Osteocyte (in vitro differentiated cells): ENCODE results near the gene PCSK9. TPM values are rescaled to one million over a fixed set of nuclear protein-coding genes. Genes with fewer than 3 reads are reported as not detected.
A peak's percentile ranks its signal among the peaks of the same experiment; 100 is the strongest.

Experiments used
- DNase-seq: peaks from one replicate; pipeline ENCODE4 v3.0.0; 2021; ENCODE audit warnings: mixed read lengths; ENCODE audit not compliant: unreplicated experiment; ENCODE audit errors: extremely low spot score
- H3K27ac Mint-ChIP-seq: one replicate; pipeline ENCODE4 v1.8.0; 2021; ENCODE audit warnings: mild to moderate bottlenecking, mixed read lengths; ENCODE audit not compliant: unreplicated experiment
- H3K27me3 Mint-ChIP-seq: one replicate; pipeline ENCODE4 v1.8.0; 2021; ENCODE audit warnings: mixed read lengths; ENCODE audit not compliant: unreplicated experiment
- H3K36me3 Mint-ChIP-seq: one replicate; pipeline ENCODE4 v1.8.0; 2021; ENCODE audit warnings: mixed read lengths; ENCODE audit not compliant: unreplicated experiment
- H3K4me1 Mint-ChIP-seq: one replicate; pipeline ENCODE4 v1.8.0; 2021; ENCODE audit warnings: mixed read lengths; ENCODE audit not compliant: unreplicated experiment
- H3K4me3 Mint-ChIP-seq: one replicate; pipeline ENCODE4 v1.8.0; 2021; ENCODE audit warnings: mild to moderate bottlenecking, moderate library complexity, mixed read lengths; ENCODE audit not compliant: unreplicated experiment
- H3K9me3 Mint-ChIP-seq: one replicate; pipeline ENCODE4 v1.8.0; 2021; ENCODE audit warnings: mixed read lengths; ENCODE audit not compliant: unreplicated experiment
- CTCF ChIP-seq: fragments of 200-600 bp; sonication (generic); IDR thresholded peaks from 2 replicates; pipeline ENCODE4 v1.5.0; 2021; ENCODE audit warnings: antibody characterized with exemption, mild to moderate bottlenecking, moderate library complexity
- total RNA-seq: library from RNA; stranded (reverse); gene quantifications from 2 replicates; pipeline ENCODE4 v1.2.1, GENCODE V29; 2021

Gene PCSK9
- total RNA-seq, 1 donor from 2014 or later, result 2.2 TPM

- H3K4me3 Mint-ChIP-seq, result no peak overlapping the region
- no peak for DNase-seq
- TF ChIP-seq CTCF, result no peak
Observed at GRCh38 chr1:54994355-54994990, 44.9 kb upstream of the PCSK9 start.

GRCh38 chr1:54995013-54995760, 44.2 kb upstream of the PCSK9 start:
- TF ChIP-seq CTCF, result no peak
- Mint-ChIP-seq H3K27me3 (peaks cover 28% of the 10 kb centered on the region), H3K27ac (no peak overlapping the region), H3K4me1 (peaks cover 19% of the 10 kb centered on the region), H3K9me3 (no peaks in the 10 kb centered on the region), H3K4me3 (no peak overlapping the region), H3K36me3 (no peaks in the 10 kb centered on the region)
- DNase-seq, result no peak

More at GRCh38 chr1:54994355-54994990, 44.9 kb upstream of the PCSK9 start:
- peaks cover 19% of the 10 kb centered on the region for H3K4me1 Mint-ChIP-seq
- no peaks in the 10 kb centered on the region for H3K9me3 Mint-ChIP-seq
- no peaks in the 10 kb centered on the region for H3K36me3 Mint-ChIP-seq
- H3K27ac Mint-ChIP-seq, result no peak overlapping the region
- H3K27me3 Mint-ChIP-seq, result peaks cover 25% of the 10 kb centered on the region

- no peaks in the 10 kb centered on the region for H3K36me3 Mint-ChIP-seq
- no peak for TF ChIP-seq CTCF
- H3K9me3 Mint-ChIP-seq, result no peaks in the 10 kb centered on the region
- H3K27me3 Mint-ChIP-seq, result peaks cover 28% of the 10 kb centered on the region
- H3K4me3 Mint-ChIP-seq, result no peak overlapping the region
- no peak for DNase-seq
- no peak overlapping the region for H3K27ac Mint-ChIP-seq
- peaks cover 19% of the 10 kb centered on the region for H3K4me1 Mint-ChIP-seq
Observed at GRCh38 chr1:54995835-54996234, 43.5 kb upstream of the PCSK9 start.

GRCh38 chr1:54996359-54996868, 42.9 kb upstream of the PCSK9 start:
- Mint-ChIP-seq H3K36me3 (no peaks in the 10 kb centered on the region), H3K9me3 (no peaks in the 10 kb centered on the region), H3K27me3 (peaks cover 28% of the 10 kb centered on the region), H3K4me3 (no peak overlapping the region), H3K4me1 (peaks cover 19% of the 10 kb centered on the region), H3K27ac (no peak overlapping the region)
- peak; percentile 89 for DNase-seq
- peak; percentile 83 for TF ChIP-seq CTCF
